ENCODE data around the gene LRRC4C.

DNA sequence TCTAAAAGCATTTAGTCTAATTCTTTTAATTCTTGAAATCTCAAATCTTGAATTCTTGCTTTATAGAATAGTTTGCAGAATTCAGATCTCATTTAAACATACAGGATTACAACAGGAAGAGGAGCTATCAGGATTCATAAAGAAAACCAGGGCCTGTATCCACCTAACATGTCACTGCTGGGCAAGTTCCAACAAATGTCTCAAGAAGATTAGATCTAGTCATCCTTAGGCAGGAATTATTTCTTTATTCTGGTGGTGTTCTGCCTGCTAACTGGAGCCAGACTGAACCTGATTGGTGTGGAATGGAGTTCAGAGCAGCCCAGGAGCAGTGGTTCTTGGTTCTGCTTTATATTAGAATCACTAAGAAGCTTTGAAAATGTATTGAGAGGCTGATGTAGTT, 500.7 kb downstream of the LRRC4C start:
- TF ChIP-seq, protein P1, sequence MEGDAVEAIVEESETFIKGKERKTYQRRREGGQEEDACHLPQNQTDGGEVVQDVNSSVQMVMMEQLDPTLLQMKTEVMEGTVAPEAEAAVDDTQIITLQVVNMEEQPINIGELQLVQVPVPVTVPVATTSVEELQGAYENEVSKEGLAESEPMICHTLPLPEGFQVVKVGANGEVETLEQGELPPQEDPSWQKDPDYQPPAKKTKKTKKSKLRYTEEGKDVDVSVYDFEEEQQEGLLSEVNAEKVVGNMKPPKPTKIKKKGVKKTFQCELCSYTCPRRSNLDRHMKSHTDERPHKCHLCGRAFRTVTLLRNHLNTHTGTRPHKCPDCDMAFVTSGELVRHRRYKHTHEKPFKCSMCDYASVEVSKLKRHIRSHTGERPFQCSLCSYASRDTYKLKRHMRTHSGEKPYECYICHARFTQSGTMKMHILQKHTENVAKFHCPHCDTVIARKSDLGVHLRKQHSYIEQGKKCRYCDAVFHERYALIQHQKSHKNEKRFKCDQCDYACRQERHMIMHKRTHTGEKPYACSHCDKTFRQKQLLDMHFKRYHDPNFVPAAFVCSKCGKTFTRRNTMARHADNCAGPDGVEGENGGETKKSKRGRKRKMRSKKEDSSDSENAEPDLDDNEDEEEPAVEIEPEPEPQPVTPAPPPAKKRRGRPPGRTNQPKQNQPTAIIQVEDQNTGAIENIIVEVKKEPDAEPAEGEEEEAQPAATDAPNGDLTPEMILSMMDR (IDR thresholded peaks at IDR 0.05) = no peak
- TF ChIP-seq POLR2A (IDR thresholded peaks at IDR 0.05) = no peak
